PC-9 (cell line): ENCODE measurements around the gene LRRTM4. TPM values are rescaled to one million over a fixed set of nuclear protein-coding genes. Genes with fewer than 3 reads are reported as not detected.
A peak's percentile ranks its signal among the peaks of the same experiment; 100 is the strongest.
"Not testable (repeated sequence)": the region's sequence is repeated elsewhere in the genome, so short reads cannot be mapped to it uniquely, and the experiment has no call there.

ENCODE experiments used
- BruUV-seq: library from RNA; stranded (reverse); fragments of 400-500 nt; replicated peaks from 2 replicates; lab custom pipeline; 2021; lab: Mats Ljungman, UMichigan
- CTCF ChIA-PET: fragments of 300-600 bp; sonication (Branson Sonifier 250); formaldehyde crosslinking; loops from one replicate; lab custom pipeline; 2022; ENCODE audit warnings: antibody characterized with exemption; lab: Charles Lee
- POLR2A ChIA-PET: fragments of 300-600 bp; sonication (Branson Sonifier 250); formaldehyde crosslinking; loops from one replicate; lab custom pipeline; 2022; ENCODE audit warnings: antibody characterized with exemption; ENCODE audit not compliant: unreplicated experiment; lab: Charles Lee
- DNase-seq, 2 experiments: peaks; one replicate each; pipeline versions ENCODE4 v3.0.0 to v3.0.0-alpha.2; 2015 to 2022; ENCODE audit warnings: mixed read lengths in 1 of 2
- H2AFZ ChIP-seq: fragments of 200-600 bp; sonication (generic); 2 replicates; pipeline ENCODE4 v1.8.1; 2017; ENCODE audit warnings: antibody characterized with exemption
- H3F3A ChIP-seq: fragments of 200-600 bp; sonication (generic); 2 replicates; pipeline ENCODE4 v1.8.1; 2017; ENCODE audit warnings: antibody characterized with exemption, mild to moderate bottlenecking, low read depth; ENCODE audit not compliant: insufficient read depth
- H3K27ac ChIP-seq: fragments of 200-600 bp; sonication (generic); 2 replicates; pipeline ENCODE4 v1.6.1; 2016; ENCODE audit warnings: mixed run types
- H3K27me3 ChIP-seq: fragments of 200-600 bp; sonication (generic); 2 replicates; pipeline ENCODE4 v1.6.1; 2016; ENCODE audit warnings: low read depth, mixed run types; ENCODE audit not compliant: insufficient read depth
- H3K36me3 ChIP-seq: fragments of 200-600 bp; sonication (generic); 2 replicates; pipeline ENCODE4 v1.6.1; 2016; ENCODE audit warnings: low read depth, mixed run types
- H3K4me1 ChIP-seq: fragments of 200-600 bp; sonication (generic); replicated peaks from 2 replicates; pipeline ENCODE4 v1.6.1; 2016; ENCODE audit warnings: mixed run types; ENCODE audit not compliant: insufficient read depth
- H3K4me2 ChIP-seq: fragments of 200-600 bp; sonication (generic); 2 replicates; pipeline ENCODE4 v1.6.1; 2017; ENCODE audit warnings: mixed run types
- H3K4me3 ChIP-seq: fragments of 200-600 bp; sonication (generic); 2 replicates; pipeline ENCODE4 v1.6.1; 2016; ENCODE audit warnings: mixed run types
- H3K79me2 ChIP-seq: fragments of 200-600 bp; sonication (generic); 2 replicates; pipeline ENCODE4 v1.6.1; 2017; ENCODE audit warnings: low read depth, mixed run types
- H3K9me2 ChIP-seq: fragments of 200-600 bp; sonication (generic); 2 replicates; pipeline ENCODE4 v1.8.1; 2017; ENCODE audit warnings: mild to moderate bottlenecking; ENCODE audit not compliant: insufficient read depth
- H3K9me3 ChIP-seq: fragments of 200-600 bp; sonication (generic); 2 replicates; pipeline ENCODE4 v1.8.1; 2016; ENCODE audit warnings: low read depth; ENCODE audit not compliant: insufficient read depth
- H4K20me1 ChIP-seq: fragments of 200-600 bp; sonication (generic); 2 replicates; pipeline ENCODE4 v1.8.1; 2017; ENCODE audit not compliant: insufficient read depth
- CTCF ChIP-seq: fragments of 200-600 bp; sonication (generic); conservative IDR thresholded peaks from 2 replicates; pipeline ENCODE4 v1.6.1; 2017; ENCODE audit warnings: mixed run types, antibody characterized with exemption, mild to moderate bottlenecking, moderate library complexity
- EZH2 ChIP-seq: fragments of 200-600 bp; sonication (generic); IDR thresholded peaks from 2 replicates; pipeline ENCODE4 v1.8.0; 2017; ENCODE audit warnings: antibody characterized with exemption, low read depth
- intact Hi-C: fragments of 100-400 bp; cut with micrococcal nuclease; formaldehyde crosslinking; loops from one replicate; pipeline ENCODE4 v1.10.0; 2022; ENCODE audit not compliant: unreplicated experiment
- total RNA-seq: library from RNA; stranded (reverse); gene quantifications from 2 replicates; pipeline ENCODE4 v1.2.3, GENCODE V29; 2021

Gene LRRTM4
- total RNA-seq, 1 experiment from 2014 or later: 2.2 TPM

- Histone ChIP-seq H3K36me3 (no peaks in the 10 kb centered on the region), H3K9me3 (no peaks in the 10 kb centered on the region), H3F3A (no peaks in the 10 kb centered on the region), H3K4me3 (no peak overlapping the region), H3K27me3 (no peaks in the 10 kb centered on the region), H2AFZ (no peak overlapping the region), H3K79me2 (no peaks in the 10 kb centered on the region), H3K27ac (no peak overlapping the region), H3K9me2 (no peaks in the 10 kb centered on the region), H3K4me1 (no peaks in the 10 kb centered on the region), H3K4me2 (no peak overlapping the region), H4K20me1 (0 out of 2 replicates have a peak, but pooled peaks cover 5% of the 10 kb centered on the region)
- intact Hi-C loops: no loop called here
- no TSS peak for BruUV-seq
- DNase-seq: no peak
- ChIA-PET CTCF (no interaction called here), POLR2A (no interaction called here)
- TF ChIP-seq CTCF: no peak
- TF ChIP-seq EZH2: no peak
Observed at GRCh38 chr2:76808732-76809131, 713.4 kb downstream of the LRRTM4 start.

GRCh38 chr2:76793647-76794334 is 728.4 kb downstream of the LRRTM4 start:
- no peaks in the 10 kb centered on the region for H4K20me1 ChIP-seq
- no peak overlapping the region for H2AFZ ChIP-seq
- H3K27ac ChIP-seq: no peak overlapping the region
- H3K27me3 ChIP-seq: no peaks in the 10 kb centered on the region
- no peak overlapping the region for H3K4me2 ChIP-seq
- H3K4me1 ChIP-seq: no peaks in the 10 kb centered on the region
- H3K79me2 ChIP-seq: no peaks in the 10 kb centered on the region
- TF ChIP-seq CTCF (no peak), EZH2 (no peak)
- H3K9me2 ChIP-seq: no peaks in the 10 kb centered on the region
- DNase-seq: no peak
- H3K9me3 ChIP-seq: no peaks in the 10 kb centered on the region
- no peaks in the 10 kb centered on the region for H3K36me3 ChIP-seq
- POLR2A ChIA-PET: no interaction called here
- CTCF ChIA-PET: no interaction called here
- no TSS peak for BruUV-seq
- intact Hi-C loops: no loop called here
- H3K4me3 ChIP-seq: no peak overlapping the region
- no peaks in the 10 kb centered on the region for H3F3A ChIP-seq

GRCh38 chr2:76781313-76781712 is 740.9 kb downstream of the LRRTM4 start:
- intact Hi-C loops: not testable (repeated sequence)

GRCh38 chr2:76763276-76763675 is 758.9 kb downstream of the LRRTM4 start:
- Histone ChIP-seq H3K9me3 (no peaks in the 10 kb centered on the region), H3K27ac (no peak overlapping the region), H3K27me3 (no peaks in the 10 kb centered on the region), H3F3A (no peaks in the 10 kb centered on the region), H3K4me2 (no peak overlapping the region), H2AFZ (no peak overlapping the region), H3K4me3 (no peak overlapping the region), H3K9me2 (no peaks in the 10 kb centered on the region), H3K36me3 (no peaks in the 10 kb centered on the region), H4K20me1 (no peaks in the 10 kb centered on the region), H3K79me2 (no peaks in the 10 kb centered on the region), H3K4me1 (no peaks in the 10 kb centered on the region)
- DNase-seq: no peak
- POLR2A ChIA-PET: no interaction called here
- BruUV-seq: no TSS peak
- CTCF ChIA-PET: no interaction called here
- intact Hi-C loops: no loop called here
- TF ChIP-seq EZH2 (no peak), CTCF (no peak)

More at GRCh38 chr2:76781313-76781712, 740.9 kb downstream of the LRRTM4 start:
- peak overlapping the region; percentile 57 for H3K4me2 ChIP-seq
- H2AFZ ChIP-seq, H3K9me2 ChIP-seq, H3K36me3 ChIP-seq, H3K79me2 ChIP-seq, H3F3A ChIP-seq, H3K27ac ChIP-seq, H4K20me1 ChIP-seq, CTCF ChIA-PET, H3K4me3 ChIP-seq, DNase-seq, H3K9me3 ChIP-seq, H3K4me1 ChIP-seq, BruUV-seq, POLR2A ChIA-PET, H3K27me3 ChIP-seq: not testable (repeated sequence)
